ENCODE results near the gene PCTP.
A peak's percentile ranks its signal among the peaks of the same experiment; 100 is the strongest.

DNA sequence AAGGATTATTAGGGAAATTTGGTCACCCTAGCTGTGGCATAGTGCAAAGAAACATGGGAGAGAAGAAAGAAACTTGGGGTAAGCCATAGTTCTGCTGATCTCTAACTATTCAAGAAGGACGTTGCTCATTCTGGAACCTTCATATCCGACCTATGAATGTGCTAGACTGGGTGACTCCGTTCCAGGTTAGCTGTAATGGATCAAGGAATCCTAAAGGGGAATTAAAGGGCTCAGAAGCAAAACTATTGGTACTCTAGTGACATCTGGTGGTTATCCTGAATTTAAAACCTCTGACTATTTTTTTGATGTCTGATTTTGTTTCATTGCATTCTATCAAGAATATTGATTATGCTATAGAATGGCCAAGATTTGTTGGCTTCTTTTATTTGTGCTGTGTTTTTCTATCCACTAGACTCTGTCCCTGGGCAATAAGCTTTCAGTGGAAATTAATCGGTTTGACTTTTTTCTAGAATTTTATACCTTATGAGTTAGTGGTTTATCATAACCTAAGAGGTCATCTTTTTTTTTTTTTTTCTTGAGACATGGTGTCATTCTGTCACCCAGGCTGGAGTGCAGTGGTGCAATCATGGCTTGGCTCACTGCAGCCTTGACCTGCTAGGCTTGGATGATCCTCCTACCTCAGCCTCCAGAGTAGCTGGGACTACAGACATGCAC lies 19.5 kb downstream of the PCTP start:
- TF ChIP-seq, protein P1, sequence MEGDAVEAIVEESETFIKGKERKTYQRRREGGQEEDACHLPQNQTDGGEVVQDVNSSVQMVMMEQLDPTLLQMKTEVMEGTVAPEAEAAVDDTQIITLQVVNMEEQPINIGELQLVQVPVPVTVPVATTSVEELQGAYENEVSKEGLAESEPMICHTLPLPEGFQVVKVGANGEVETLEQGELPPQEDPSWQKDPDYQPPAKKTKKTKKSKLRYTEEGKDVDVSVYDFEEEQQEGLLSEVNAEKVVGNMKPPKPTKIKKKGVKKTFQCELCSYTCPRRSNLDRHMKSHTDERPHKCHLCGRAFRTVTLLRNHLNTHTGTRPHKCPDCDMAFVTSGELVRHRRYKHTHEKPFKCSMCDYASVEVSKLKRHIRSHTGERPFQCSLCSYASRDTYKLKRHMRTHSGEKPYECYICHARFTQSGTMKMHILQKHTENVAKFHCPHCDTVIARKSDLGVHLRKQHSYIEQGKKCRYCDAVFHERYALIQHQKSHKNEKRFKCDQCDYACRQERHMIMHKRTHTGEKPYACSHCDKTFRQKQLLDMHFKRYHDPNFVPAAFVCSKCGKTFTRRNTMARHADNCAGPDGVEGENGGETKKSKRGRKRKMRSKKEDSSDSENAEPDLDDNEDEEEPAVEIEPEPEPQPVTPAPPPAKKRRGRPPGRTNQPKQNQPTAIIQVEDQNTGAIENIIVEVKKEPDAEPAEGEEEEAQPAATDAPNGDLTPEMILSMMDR (conservative IDR thresholded peaks at IDR 0.05), result peak; percentile 84
- TF ChIP-seq EZH2 (IDR thresholded peaks at IDR 0.05; ENCODE audit: low read depth), result no peak

Measured in PC-9 (cell line).